Erythroblast (primary cell): ENCODE results near the gene GPR162.

ENCODE experiments used
- GATA1 ChIP-seq: IDR thresholded peaks from 2 replicates; pipeline ENCODE4 v1.6.1; 2011; ENCODE audit warnings: low read depth, mild to moderate bottlenecking, control low read depth, low read length, moderate library complexity
- POLR2A ChIP-seq: IDR thresholded peaks from 2 replicates; pipeline ENCODE4 v1.6.1; 2011; ENCODE audit warnings: mild to moderate bottlenecking, low read length

GRCh38 chr12:6860116-6860515, 38.5 kb downstream of the GPR162 start:
- TF ChIP-seq POLR2A (no peak), GATA1 (no peak)
